Measurements from ENCODE around the gene UBR3.

The UBR3 gene

GRCh38 chr2:170086751-170087412 is 259.6 kb downstream of the UBR3 start:
- TF ChIP-seq CTCF (IDR thresholded peaks at IDR 0.05; ENCODE audit: extremely low read depth, insufficient read depth, missing control alignments): no peak
- DNase-seq (ENCODE audit: low spot score): no peak
- in situ Hi-C loops (cut with MboI; ENCODE audit: low pct_unique_long_range_greater_than_20kb, low sequenced_read_pairs, unreplicated experiment): no loop called here

DNA sequence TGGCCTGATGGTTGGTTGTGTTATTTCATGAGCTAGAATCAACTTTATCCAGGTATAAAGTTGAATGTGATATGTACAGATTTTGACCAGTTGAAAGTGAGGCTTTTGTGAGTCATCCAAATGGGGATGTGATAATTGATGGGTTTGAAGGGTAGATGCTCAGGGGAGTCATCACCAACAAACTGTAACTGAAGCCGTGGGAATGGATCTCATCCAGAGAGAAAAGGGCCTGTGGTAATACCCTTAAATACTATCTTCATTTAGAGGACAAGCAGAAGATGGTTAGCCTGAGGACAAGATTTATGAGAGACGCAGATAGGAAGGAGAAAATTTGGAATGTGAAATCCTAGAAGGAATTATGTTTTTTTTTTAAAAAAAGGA is 260.1 kb downstream of the UBR3 start:
- no peak for TF ChIP-seq CTCF (IDR thresholded peaks at IDR 0.05; ENCODE audit: extremely low read depth, insufficient read depth, missing control alignments)
- in situ Hi-C loops (cut with MboI; ENCODE audit: low pct_unique_long_range_greater_than_20kb, low sequenced_read_pairs, unreplicated experiment): no loop called here
- DNase-seq (ENCODE audit: low spot score): no peak

DNA sequence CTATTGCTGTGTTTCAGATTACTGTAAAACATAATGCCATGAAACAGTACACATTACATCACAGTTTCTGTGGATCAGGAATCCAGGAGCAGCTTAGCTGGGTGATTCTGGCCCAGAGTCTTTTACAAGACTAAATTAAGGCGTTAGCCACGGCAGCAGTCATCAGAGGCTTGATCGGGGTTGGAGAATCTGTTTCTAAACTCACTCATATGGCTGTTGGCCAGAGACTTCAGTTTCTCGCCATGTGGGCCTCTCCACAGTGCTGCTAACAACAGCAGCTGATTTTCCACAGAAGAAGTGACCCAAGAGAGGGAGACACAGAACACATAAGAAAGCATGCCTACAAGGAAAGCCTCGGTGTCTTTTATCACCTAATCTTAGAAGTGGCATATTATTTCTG is 261.5 kb downstream of the UBR3 start:
- no peak for DNase-seq (ENCODE audit: low spot score)
- no peak for TF ChIP-seq CTCF (IDR thresholded peaks at IDR 0.05; ENCODE audit: extremely low read depth, insufficient read depth, missing control alignments)
- in situ Hi-C loops (cut with MboI; ENCODE audit: low pct_unique_long_range_greater_than_20kb, low sequenced_read_pairs, unreplicated experiment): no loop called here

DNA sequence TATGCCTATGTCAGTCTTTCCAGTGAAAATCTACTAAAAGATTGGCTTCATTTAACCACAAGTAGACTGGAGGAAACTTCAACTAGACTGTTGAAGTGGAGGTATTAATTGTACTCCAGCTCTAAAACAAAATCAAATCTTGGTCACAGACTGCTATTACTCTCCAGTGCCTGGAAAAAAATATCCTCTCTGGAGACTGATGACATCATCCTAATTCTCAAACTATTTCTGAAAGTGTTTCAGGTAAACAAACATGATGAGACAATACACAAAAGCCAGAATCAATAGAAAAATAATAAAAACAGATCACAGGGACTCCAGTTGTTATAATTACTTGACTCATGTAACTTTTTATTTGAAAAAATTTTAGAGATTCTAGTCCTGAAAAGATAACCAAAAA is 263.0 kb downstream of the UBR3 start:
- no peak for DNase-seq (ENCODE audit: low spot score)
- in situ Hi-C loops (cut with MboI; ENCODE audit: low pct_unique_long_range_greater_than_20kb, low sequenced_read_pairs, unreplicated experiment): no loop called here
- no peak for TF ChIP-seq CTCF (IDR thresholded peaks at IDR 0.05; ENCODE audit: extremely low read depth, insufficient read depth, missing control alignments)

DNA sequence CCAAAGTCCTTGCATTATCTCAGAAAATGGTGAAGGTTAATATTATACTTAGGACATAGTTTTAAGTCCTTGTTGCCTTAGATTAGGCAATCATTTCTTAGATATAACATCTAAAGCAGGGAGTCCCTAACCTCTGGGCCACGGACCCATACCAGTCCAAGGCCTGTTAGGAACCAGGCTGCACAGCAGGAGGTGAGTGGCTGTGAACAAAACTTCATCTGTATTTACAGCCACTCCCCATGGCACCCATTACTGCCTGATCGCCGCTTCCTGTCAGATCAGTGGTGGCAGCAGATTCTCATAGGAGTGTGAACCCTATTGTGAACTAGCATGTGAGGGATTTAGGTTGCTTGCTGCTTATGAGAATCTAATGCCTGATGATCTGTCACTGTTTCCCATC is 264.2 kb downstream of the UBR3 start:
- DNase-seq (ENCODE audit: low spot score): no peak

GRCh38 chr2:170092436-170093060 is 265.3 kb downstream of the UBR3 start:
- no peak for TF ChIP-seq CTCF (IDR thresholded peaks at IDR 0.05; ENCODE audit: extremely low read depth, insufficient read depth, missing control alignments)
- in situ Hi-C loops (cut with MboI; ENCODE audit: low pct_unique_long_range_greater_than_20kb, low sequenced_read_pairs, unreplicated experiment): no loop called here
- no peak for DNase-seq (ENCODE audit: low spot score)

More for the DNA sequence above, 264.2 kb downstream of the UBR3 start:
- no peak for TF ChIP-seq CTCF (IDR thresholded peaks at IDR 0.05; ENCODE audit: extremely low read depth, insufficient read depth, missing control alignments)
- in situ Hi-C loops (cut with MboI; ENCODE audit: low pct_unique_long_range_greater_than_20kb, low sequenced_read_pairs, unreplicated experiment): no loop called here
